B cell (primary cell): Measurements from ENCODE around the gene TSPAN32. TPM values are rescaled to one million over a fixed set of nuclear protein-coding genes. Genes with fewer than 3 reads are reported as not detected.

Source experiments
- ATAC-seq: fragments of 200-7000 bp; cut with Tn5 transposase; one replicate; pipeline ENCODE4 v1.10.0; 2021; ENCODE audit warnings: low read depth, mild to moderate bottlenecking, moderate number of reproducible peaks, moderate library complexity
- CTCF ChIA-PET: fragments of 350-600 bp; sonication (Branson Sonifier 250); formaldehyde crosslinking; loops from one replicate; lab custom pipeline; 2021; ENCODE audit warnings: antibody characterized with exemption, inconsistent platforms; lab: Charles Lee
- POLR2A ChIA-PET: fragments of 350-600 bp; sonication (Branson Sonifier 250); formaldehyde crosslinking; loops from one replicate; lab custom pipeline; 2021; ENCODE audit warnings: antibody characterized with exemption; lab: Charles Lee
- DNase-seq: peaks from one replicate; pipeline ENCODE4 v3.0.0; 2013
- H2AFZ ChIP-seq: 2 replicates; pipeline ENCODE4 v1.6.1; 2012; ENCODE audit warnings: mild to moderate bottlenecking, low read depth, low read length; ENCODE audit not compliant: insufficient read depth, poor library complexity, severe bottlenecking
- H3K27ac ChIP-seq, 2 donors: 1 replicate in 1 of 2; 2 replicates in 1 of 2; pipeline ENCODE4 v1.5.1; 2012 to 2013; ENCODE audit warnings: low read length in 2 of 2, mild to moderate bottlenecking in 2 of 2, moderate library complexity in 1 of 2
- H3K27me3 ChIP-seq, 4 experiments: fragments of 200-600 bp in 1 of 4; sonication (generic) in 1 of 4; replicated peaks in 1 of 4; 1 replicate in 2 of 4; 2 replicates in 2 of 4; pipeline versions ENCODE4 v1.6.1 to v1.7.0; 2013 to 2016; ENCODE audit warnings: low read length in 3 of 4, mild to moderate bottlenecking in 2 of 4, mixed read lengths in 1 of 4, moderate library complexity in 1 of 4; ENCODE audit not compliant: insufficient read depth in 4 of 4, control insufficient read depth in 3 of 4; ENCODE audit errors: control extremely low read depth in 1 of 4
- H3K36me3 ChIP-seq, 2 experiments: replicated peaks in 1 of 2; 1 replicate in 1 of 2; 2 replicates in 1 of 2; pipeline versions ENCODE4 v1.6.1 to v1.7.1; 2013; ENCODE audit warnings: low read length in 1 of 2; ENCODE audit not compliant: insufficient read depth in 2 of 2, control insufficient read depth in 1 of 2; ENCODE audit errors: control extremely low read depth in 1 of 2, extremely low read depth in 1 of 2
- H3K4me1 ChIP-seq, 2 donors: fragments of 200-600 bp in 1 of 2; sonication (generic) in 1 of 2; 1 replicate in 1 of 2; 2 replicates in 1 of 2; pipeline versions ENCODE4 v1.5.1 to v1.6.1; 2013 to 2017; ENCODE audit warnings: low read length in 2 of 2; ENCODE audit not compliant: control insufficient read depth in 2 of 2, insufficient read depth in 2 of 2
- H3K4me2 ChIP-seq: replicated peaks from 2 replicates; pipeline ENCODE3; 2012; ENCODE audit warnings: mild to moderate bottlenecking, low read depth, low read length; ENCODE audit not compliant: poor library complexity, severe bottlenecking
- H3K4me3 ChIP-seq, 5 experiments: fragments of 200-600 bp in 1 of 5; sonication (generic) in 1 of 5; 1 replicate in 3 of 5; 2 replicates in 2 of 5; pipeline versions ENCODE4 v1.5.1 to v1.7.0; 2011 to 2016; ENCODE audit warnings: low read length in 4 of 5, mild to moderate bottlenecking in 4 of 5, low read depth in 2 of 5, control low read depth in 1 of 5, moderate library complexity in 1 of 5; ENCODE audit not compliant: insufficient read depth in 1 of 5; ENCODE audit errors: control extremely low read depth in 1 of 5, extremely low read depth in 1 of 5
- H3K79me2 ChIP-seq: fragments of 200-600 bp; sonication (generic); one replicate; pipeline ENCODE4 v1.6.0; 2016; ENCODE audit warnings: low read length; ENCODE audit not compliant: control insufficient read depth, insufficient read depth
- H3K9ac ChIP-seq: fragments of 200-600 bp; sonication (generic); 2 replicates; pipeline ENCODE4 v1.6.1; 2017; ENCODE audit warnings: mild to moderate bottlenecking, low read length, moderate library complexity
- H3K9me3 ChIP-seq, 3 donors: one replicate each; pipeline versions ENCODE4 v1.6.1 to v1.7.1; 2013; ENCODE audit warnings: low read length in 2 of 3; ENCODE audit not compliant: control insufficient read depth in 2 of 3, insufficient read depth in 1 of 3; ENCODE audit errors: control extremely low read depth in 1 of 3
- H4K20me1 ChIP-seq: 2 replicates; pipeline ENCODE4 v1.6.0; 2012; ENCODE audit warnings: mild to moderate bottlenecking, low read length; ENCODE audit not compliant: insufficient read depth, control insufficient read depth, poor library complexity, severe bottlenecking
- H3K27ac Mint-ChIP-seq: one replicate; pipeline ENCODE4 v1.8.0; 2021; ENCODE audit warnings: mixed read lengths
- H3K27me3 Mint-ChIP-seq: one replicate; pipeline ENCODE4 v1.8.0; 2021; ENCODE audit warnings: mixed read lengths
- H3K4me1 Mint-ChIP-seq: one replicate; pipeline ENCODE4 v1.8.0; 2021; ENCODE audit warnings: mixed read lengths
- H3K4me3 Mint-ChIP-seq: one replicate; pipeline ENCODE4 v1.8.0; 2021; ENCODE audit warnings: mixed read lengths
- H3K9me3 Mint-ChIP-seq: one replicate; pipeline ENCODE4 v1.8.0; 2022; ENCODE audit warnings: mixed read lengths; ENCODE audit not compliant: insufficient read depth
- CTCF ChIP-seq: fragments of 200-600 bp; IDR thresholded peaks from one replicate; pipeline ENCODE4 v1.8.0; 2022; ENCODE audit warnings: antibody characterized with exemption, mild to moderate bottlenecking
- EZH2 ChIP-seq: IDR thresholded peaks from 2 replicates; pipeline ENCODE4 v1.6.1; 2012; ENCODE audit warnings: borderline replicate concordance, low read depth, mild to moderate bottlenecking, moderate library complexity, low read length; ENCODE audit not compliant: insufficient read depth, poor library complexity, severe bottlenecking
- WGBS: methylation state at CpG from one replicate; pipeline ENCODE4 v1.1.5; 2013; ENCODE audit warnings: missing lambda C conversion rate; ENCODE audit not compliant: insufficient coverage; 5-methylcytosine and 5-hydroxymethylcytosine counted together
- intact Hi-C: fragments of 100-400 bp; cut with micrococcal nuclease; formaldehyde crosslinking; loops from one replicate; pipeline ENCODE4 v1.10.0; 2022
- polyA plus RNA-seq: library from polyadenylated mRNA; depleted of rRNA; stranded (reverse); fragments of >200 nt; gene quantifications from 2 replicates; pipeline ENCODE4 v1.2.3, GENCODE V29; 2012
- total RNA-seq, 2 donors: library from RNA; stranded (reverse); fragments of 120-200 nt in 1 of 2; gene quantifications; 1 replicate in 1 of 2; 2 replicates in 1 of 2; pipeline versions ENCODE4 v1.2.3 to v1.2.4, GENCODE V29; 2013 to 2022

TSPAN32 gene
- total and polyA plus RNA-seq, 2 donors (not counting 1 experiment from before 2014, with no cell fraction given), result 22.2 to 75.9 TPM

- Histone ChIP-seq H4K20me1 (no peaks in the 10 kb centered on the region), H3K27me3 (no peaks in the 10 kb centered on the region), H3K4me2 (no peak overlapping the region), H3K9me3 (peaks cover 0 to 3% (median 0%) of the 10 kb centered on the region in 3 donors), H3K36me3 (no peaks in the 10 kb centered on the region), H3K4me1 (peaks cover 0 to 13% of the 10 kb centered on the region in 2 donors), H3K79me2 (no peaks in the 10 kb centered on the region), H3K27ac (no peak overlapping the region), H3K9ac (no peak overlapping the region), H2AFZ (no peak overlapping the region), H3K4me3 (no peak overlapping the region)
- ATAC-seq (no peak), DNase-seq (no peak)
- no peak overlapping the region for H3K4me3 Mint-ChIP-seq
- intact Hi-C loops, result no loop called here
- no peaks in the 10 kb centered on the region for H3K9me3 Mint-ChIP-seq
- H3K4me1 Mint-ChIP-seq, result no peaks in the 10 kb centered on the region
- no peak for TF ChIP-seq EZH2
- no peak for TF ChIP-seq CTCF
- WGBS, result 87% methylated on average over 16 of the region's 22 CpGs
- ChIA-PET CTCF (interaction anchor here (15.0 kb wide), 1 partner anchor 106 kb away, joined by 583 read pairs; no protein-coding TSS in a partner anchor), POLR2A (no interaction called here)
- H3K27ac Mint-ChIP-seq, result no peak overlapping the region
- H3K27me3 Mint-ChIP-seq, result no peaks in the 10 kb centered on the region
These were observed 10.6 kb downstream of the TSPAN32 start for GRCh38 chr11:2312232-2313042.
